Measurements from ENCODE around the gene SMIM13. TPM values are rescaled to one million over a fixed set of nuclear protein-coding genes. Genes with fewer than 3 reads are reported as not detected.

SMIM13 gene
- total RNA-seq, 1 experiment from 2014 or later, result 28.1 TPM

DNA sequence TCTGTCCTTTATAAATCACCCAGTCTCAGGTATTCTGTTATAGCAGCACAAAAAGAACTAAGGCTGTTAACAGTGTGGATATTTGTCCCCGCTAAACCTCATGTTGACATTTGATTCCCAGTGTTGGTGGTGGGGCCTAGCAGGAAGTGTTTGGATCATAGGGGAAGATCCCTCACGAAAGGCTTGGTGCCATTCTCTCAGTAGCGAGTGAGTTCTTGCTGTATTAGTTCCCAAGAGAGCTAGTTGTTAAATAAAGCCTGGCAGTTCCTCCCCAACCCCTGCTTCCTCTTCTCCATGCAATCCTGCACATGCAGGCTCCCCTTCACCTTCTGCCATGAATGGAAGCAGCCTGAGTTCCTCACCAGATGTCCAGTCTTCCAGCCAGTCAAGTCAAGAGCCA is 47.7 kb downstream of the SMIM13 start:
- ChIA-PET POLR2A (no interaction called here), CTCF (interaction anchor here (0.7 kb wide), 1 partner anchor 344 kb away, joined by 3 read pairs; no protein-coding TSS in a partner anchor)
- Mint-ChIP-seq H3K4me3 (ENCODE audit: unreplicated experiment) (no peak overlapping the region), H3K27me3 (ENCODE audit: insufficient read depth, unreplicated experiment) (no peaks in the 10 kb centered on the region), H3K27ac (ENCODE audit: low read depth, unreplicated experiment) (peak overlapping the region; percentile 20), H3K36me3 (ENCODE audit: insufficient read depth, unreplicated experiment) (no peaks in the 10 kb centered on the region), H3K4me1 (ENCODE audit: insufficient read depth, unreplicated experiment) (peaks cover 42% of the 10 kb centered on the region), H3K9me3 (ENCODE audit: unreplicated experiment) (peaks cover 4% of the 10 kb centered on the region)
- BruUV-seq (replicated peaks), result no TSS peak
- TF ChIP-seq, protein P1, sequence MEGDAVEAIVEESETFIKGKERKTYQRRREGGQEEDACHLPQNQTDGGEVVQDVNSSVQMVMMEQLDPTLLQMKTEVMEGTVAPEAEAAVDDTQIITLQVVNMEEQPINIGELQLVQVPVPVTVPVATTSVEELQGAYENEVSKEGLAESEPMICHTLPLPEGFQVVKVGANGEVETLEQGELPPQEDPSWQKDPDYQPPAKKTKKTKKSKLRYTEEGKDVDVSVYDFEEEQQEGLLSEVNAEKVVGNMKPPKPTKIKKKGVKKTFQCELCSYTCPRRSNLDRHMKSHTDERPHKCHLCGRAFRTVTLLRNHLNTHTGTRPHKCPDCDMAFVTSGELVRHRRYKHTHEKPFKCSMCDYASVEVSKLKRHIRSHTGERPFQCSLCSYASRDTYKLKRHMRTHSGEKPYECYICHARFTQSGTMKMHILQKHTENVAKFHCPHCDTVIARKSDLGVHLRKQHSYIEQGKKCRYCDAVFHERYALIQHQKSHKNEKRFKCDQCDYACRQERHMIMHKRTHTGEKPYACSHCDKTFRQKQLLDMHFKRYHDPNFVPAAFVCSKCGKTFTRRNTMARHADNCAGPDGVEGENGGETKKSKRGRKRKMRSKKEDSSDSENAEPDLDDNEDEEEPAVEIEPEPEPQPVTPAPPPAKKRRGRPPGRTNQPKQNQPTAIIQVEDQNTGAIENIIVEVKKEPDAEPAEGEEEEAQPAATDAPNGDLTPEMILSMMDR (IDR thresholded peaks at IDR 0.05; ENCODE audit: unreplicated experiment), result no peak
- intact Hi-C loops (cut with micrococcal nuclease), result loop anchor here (5.0 kb wide), 1 partner anchor 271 kb away; no protein-coding TSS in a partner anchor
- no peak for DNase-seq (ENCODE audit: unreplicated experiment)

DNA sequence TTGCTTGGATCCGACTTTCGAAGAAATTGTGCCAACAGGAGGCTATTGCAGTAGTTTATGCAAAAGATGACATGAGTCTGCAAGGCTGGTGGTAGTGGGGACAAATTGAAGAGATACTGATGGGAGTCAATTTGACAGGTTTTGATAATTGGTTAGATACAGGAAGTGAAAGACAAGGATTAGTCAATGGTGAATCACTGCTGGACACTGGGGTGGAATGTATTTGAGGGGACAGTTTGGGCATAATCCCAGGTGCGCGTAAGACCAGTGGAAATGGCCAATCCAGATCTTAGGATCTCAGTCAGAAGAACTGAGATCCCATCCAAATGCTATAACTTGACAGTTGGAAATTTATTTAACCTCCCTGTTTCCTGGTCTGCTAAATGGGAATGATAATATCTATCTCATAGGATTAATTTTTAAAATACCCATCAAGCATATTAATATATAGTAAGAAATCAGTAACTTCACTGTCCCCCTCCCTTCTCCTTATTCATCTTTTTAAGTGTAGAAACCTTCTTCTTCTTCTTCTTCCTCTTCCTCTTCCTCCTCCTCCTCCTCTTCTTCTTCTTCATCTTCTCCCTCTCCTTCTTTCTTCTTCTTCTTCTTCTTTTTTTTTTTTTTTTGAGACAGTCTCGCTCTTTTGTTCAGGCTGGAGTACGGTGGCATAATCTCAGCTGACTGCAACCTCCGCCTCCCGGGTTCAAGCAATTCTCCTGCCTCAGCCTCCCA is 48.8 kb downstream of the SMIM13 start:
- no peak for DNase-seq (ENCODE audit: unreplicated experiment)
- H3K36me3 Mint-ChIP-seq (ENCODE audit: insufficient read depth, unreplicated experiment), result no peaks in the 10 kb centered on the region
- ChIA-PET CTCF (interaction anchor here (0.6 to 9.1 kb wide), 8 partner anchors 14 to 367 kb away, joined by 3 to 114 read pairs (median 4); no protein-coding TSS in a partner anchor), POLR2A (interaction anchor here (0.6 to 2.9 kb wide), 5 partner anchors 46 to 354 kb away, joined by 3 to 33 read pairs (median 6); partner anchors contain the start of gene SMIM13)
- no peak overlapping the region for H3K4me3 Mint-ChIP-seq (ENCODE audit: unreplicated experiment)
- H3K27me3 Mint-ChIP-seq (ENCODE audit: insufficient read depth, unreplicated experiment), result no peaks in the 10 kb centered on the region
- TF ChIP-seq, protein P1 (IDR thresholded peaks at IDR 0.05; ENCODE audit: unreplicated experiment), result no peak
- peak overlapping the region; percentile 87 for H3K27ac Mint-ChIP-seq (ENCODE audit: low read depth, unreplicated experiment)
- intact Hi-C loops (cut with micrococcal nuclease), result loop anchor here (5.0 kb wide), 1 partner anchor 270 kb away; no protein-coding TSS in a partner anchor
- peaks cover 43% of the 10 kb centered on the region for H3K4me1 Mint-ChIP-seq (ENCODE audit: insufficient read depth, unreplicated experiment)
- H3K9me3 Mint-ChIP-seq (ENCODE audit: unreplicated experiment), result peaks cover 4% of the 10 kb centered on the region
- no TSS peak for BruUV-seq (replicated peaks)

DNA sequence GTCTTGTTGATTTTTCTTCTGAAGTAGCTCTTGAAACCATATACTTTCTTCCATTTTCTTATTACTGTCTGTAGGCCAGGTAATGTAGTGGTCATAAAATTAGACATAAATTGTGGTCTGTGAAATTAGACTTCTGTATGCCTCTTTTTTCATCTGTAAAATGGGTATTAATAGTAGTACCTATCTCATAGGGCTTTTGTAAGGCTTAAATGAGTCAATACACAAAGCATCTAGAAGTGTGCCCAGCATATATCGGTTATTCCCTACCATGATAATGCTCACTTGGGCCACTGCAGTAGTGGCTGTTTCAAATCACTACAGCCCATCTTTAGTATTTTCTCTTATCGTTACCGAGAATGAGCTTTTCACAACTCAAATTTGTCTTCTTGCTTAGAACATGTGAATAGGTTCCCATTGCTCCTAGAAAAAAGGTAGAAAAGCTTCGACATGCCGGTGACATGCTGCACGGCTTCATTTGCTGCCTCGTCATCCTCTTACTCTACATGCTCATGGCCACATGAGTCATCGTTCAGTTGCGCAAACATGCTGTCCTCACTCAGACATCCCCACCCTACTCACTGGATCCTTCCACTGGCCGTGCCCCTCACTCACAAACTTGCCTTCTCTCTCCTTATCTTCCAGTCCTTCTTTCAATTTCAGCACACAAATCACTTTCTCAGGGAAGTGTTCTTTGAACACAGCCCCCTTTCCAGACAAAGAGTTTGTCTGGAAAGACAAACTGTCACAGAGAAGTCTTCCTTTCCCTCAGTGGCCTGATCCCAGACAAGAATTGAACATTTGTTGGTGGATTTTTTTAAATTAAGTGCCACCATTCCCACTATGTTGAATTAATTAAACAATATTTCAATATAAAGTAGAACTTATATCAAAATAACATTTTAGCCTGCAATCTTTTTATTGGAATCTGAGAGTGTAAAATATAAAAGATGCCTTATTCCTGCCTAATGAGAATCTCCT is 50.0 kb downstream of the SMIM13 start:
- ChIA-PET POLR2A (interaction anchor here (0.8 to 2.9 kb wide), 13 partner anchors 13 to 432 kb away, joined by 3 to 33 read pairs (median 4); partner anchors contain the start of genes NEDD9 and SMIM13), CTCF (interaction anchor here (0.7 to 9.1 kb wide), 18 partner anchors 16 to 434 kb away, joined by 3 to 114 read pairs (median 4); partner anchors contain the start of gene ERVFRD-1)
- H3K36me3 Mint-ChIP-seq (ENCODE audit: insufficient read depth, unreplicated experiment), result no peaks in the 10 kb centered on the region
- H3K27ac Mint-ChIP-seq (ENCODE audit: low read depth, unreplicated experiment), result peak overlapping the region; percentile 87
- H3K27me3 Mint-ChIP-seq (ENCODE audit: insufficient read depth, unreplicated experiment), result no peaks in the 10 kb centered on the region
- peak overlapping the region; percentile 7 for H3K4me3 Mint-ChIP-seq (ENCODE audit: unreplicated experiment)
- DNase-seq (ENCODE audit: unreplicated experiment), result peak; percentile 95
- intact Hi-C loops (cut with micrococcal nuclease), result loop anchor here (1.0 to 5.0 kb wide), 8 partner anchors 50 to 432 kb away; partner anchors contain the start of genes NEDD9 and SMIM13
- peaks cover 43% of the 10 kb centered on the region for H3K4me1 Mint-ChIP-seq (ENCODE audit: insufficient read depth, unreplicated experiment)
- no TSS peak for BruUV-seq (replicated peaks)
- TF ChIP-seq, protein P1 (IDR thresholded peaks at IDR 0.05; ENCODE audit: unreplicated experiment), result no peak
- peaks cover 4% of the 10 kb centered on the region for H3K9me3 Mint-ChIP-seq (ENCODE audit: unreplicated experiment)
